ENCODE data around the gene AIF1L.

Gene AIF1L

GRCh38 chr9:131090025-131090787 lies 6.1 kb upstream of the AIF1L start:
- Histone ChIP-seq H3K9me3 (ENCODE audit: severe bottlenecking) (no peaks in the 10 kb centered on the region), H3K27ac (no peak overlapping the region), H3K4me3 (ENCODE audit: low read depth, low read length) (no peak overlapping the region), H3K27me3 (ENCODE audit: insufficient read depth, low read depth, severe bottlenecking) (no peaks in the 10 kb centered on the region), H3K36me3 (no peaks in the 10 kb centered on the region)
- TF ChIP-seq CTCF (IDR thresholded peaks at IDR 0.05; ENCODE audit: low read depth, low read length) = no peak
- no peak for DNase-seq

- H3K36me3 ChIP-seq = no peaks in the 10 kb centered on the region
- no peak overlapping the region for H3K4me3 ChIP-seq (ENCODE audit: low read depth, low read length)
- no peaks in the 10 kb centered on the region for H3K9me3 ChIP-seq (ENCODE audit: severe bottlenecking)
- no peaks in the 10 kb centered on the region for H3K27me3 ChIP-seq (ENCODE audit: insufficient read depth, low read depth, severe bottlenecking)
- H3K27ac ChIP-seq = no peak overlapping the region
- DNase-seq = no peak
- no peak for TF ChIP-seq CTCF (IDR thresholded peaks at IDR 0.05; ENCODE audit: low read depth, low read length)
Measured at GRCh38 chr9:131091352-131091992, 4.9 kb upstream of the AIF1L start.

- TF ChIP-seq CTCF (IDR thresholded peaks at IDR 0.05; ENCODE audit: low read depth, low read length) = no peak
- DNase-seq = no peak
- Histone ChIP-seq H3K9me3 (ENCODE audit: severe bottlenecking) (no peaks in the 10 kb centered on the region), H3K36me3 (peaks cover 4% of the 10 kb centered on the region; the same call in 1 of the 2 replicates), H3K4me3 (ENCODE audit: low read depth, low read length) (no peak overlapping the region), H3K27me3 (ENCODE audit: insufficient read depth, low read depth, severe bottlenecking) (no peaks in the 10 kb centered on the region), H3K27ac (no peak overlapping the region)
Measured at GRCh38 chr9:131092030-131092429, 4.3 kb upstream of the AIF1L start.

GRCh38 chr9:131092548-131093440 lies 3.5 kb upstream of the AIF1L start:
- no peaks in the 10 kb centered on the region for H3K27me3 ChIP-seq (ENCODE audit: insufficient read depth, low read depth, severe bottlenecking)
- H3K9me3 ChIP-seq (ENCODE audit: severe bottlenecking) = no peaks in the 10 kb centered on the region
- H3K4me3 ChIP-seq (ENCODE audit: low read depth, low read length) = no peak overlapping the region
- no peak for DNase-seq
- TF ChIP-seq CTCF (IDR thresholded peaks at IDR 0.05; ENCODE audit: low read depth, low read length) = no peak
- H3K36me3 ChIP-seq = peaks cover 4% of the 10 kb centered on the region; the same call in 1 of the 2 replicates
- no peak overlapping the region for H3K27ac ChIP-seq

GRCh38 chr9:131094015-131094414 lies 2.3 kb upstream of the AIF1L start:
- H3K27ac ChIP-seq = no peak overlapping the region
- H3K36me3 ChIP-seq = peaks cover 8% of the 10 kb centered on the region
- DNase-seq = no peak
- H3K4me3 ChIP-seq (ENCODE audit: low read depth, low read length) = no peak overlapping the region
- no peaks in the 10 kb centered on the region for H3K9me3 ChIP-seq (ENCODE audit: severe bottlenecking)
- no peaks in the 10 kb centered on the region for H3K27me3 ChIP-seq (ENCODE audit: insufficient read depth, low read depth, severe bottlenecking)
- no peak for TF ChIP-seq CTCF (IDR thresholded peaks at IDR 0.05; ENCODE audit: low read depth, low read length)
